Jurkat, Clone E6-1 (cell line): ENCODE results near the gene CGNL1.

Experiments used
- DNase-seq: peaks from one replicate; pipeline ENCODE4 v3.0.0-alpha.2; 2011; ENCODE audit warnings: low read depth, low spot score
- H3K4me3 ChIP-seq: 2 replicates; pipeline ENCODE4 v1.5.1; 2011; ENCODE audit warnings: mild to moderate bottlenecking, low read length, control low read depth, moderate library complexity

Gene CGNL1

GRCh38 chr15:57532731-57533447, 156.6 kb downstream of the CGNL1 start:
- H3K4me3 ChIP-seq: no peak overlapping the region
- no peak for DNase-seq

GRCh38 chr15:57533448-57533799, 157.1 kb downstream of the CGNL1 start:
- H3K4me3 ChIP-seq: no peak overlapping the region
- no peak for DNase-seq

- peak; percentile 15 for DNase-seq
- no peak overlapping the region for H3K4me3 ChIP-seq
Measured at GRCh38 chr15:57534281-57534680, 158.0 kb downstream of the CGNL1 start.

GRCh38 chr15:57537072-57537471, 160.8 kb downstream of the CGNL1 start:
- no peak overlapping the region for H3K4me3 ChIP-seq
- DNase-seq: no peak

GRCh38 chr15:57537488-57538264, 161.4 kb downstream of the CGNL1 start:
- H3K4me3 ChIP-seq: no peak overlapping the region
- DNase-seq: no peak

- no peak for DNase-seq
- H3K4me3 ChIP-seq: no peak overlapping the region
Measured at GRCh38 chr15:57538265-57538529, 161.9 kb downstream of the CGNL1 start.

GRCh38 chr15:57538821-57539220, 162.5 kb downstream of the CGNL1 start:
- no peak for DNase-seq
- H3K4me3 ChIP-seq: no peak overlapping the region

GRCh38 chr15:57540211-57540610, 163.9 kb downstream of the CGNL1 start:
- no peak for DNase-seq
- H3K4me3 ChIP-seq: no peak overlapping the region

- DNase-seq: no peak
- no peak overlapping the region for H3K4me3 ChIP-seq
Measured at GRCh38 chr15:57540736-57541135, 164.4 kb downstream of the CGNL1 start.

GRCh38 chr15:57541271-57541670, 165.0 kb downstream of the CGNL1 start:
- no peak for DNase-seq
- H3K4me3 ChIP-seq: no peak overlapping the region

GRCh38 chr15:57541805-57542504, 165.7 kb downstream of the CGNL1 start:
- DNase-seq: peak; percentile 26
- H3K4me3 ChIP-seq: no peak overlapping the region

GRCh38 chr15:57542505-57542817, 166.2 kb downstream of the CGNL1 start:
- no peak for DNase-seq
- H3K4me3 ChIP-seq: no peak overlapping the region

- DNase-seq: no peak
- no peak overlapping the region for H3K4me3 ChIP-seq
Measured at GRCh38 chr15:57544848-57545480, 168.7 kb downstream of the CGNL1 start.

GRCh38 chr15:57545995-57546394, 169.7 kb downstream of the CGNL1 start:
- no peak overlapping the region for H3K4me3 ChIP-seq
- no peak for DNase-seq

- no peak for DNase-seq
- H3K4me3 ChIP-seq: no peak overlapping the region
Measured at GRCh38 chr15:57547243-57547755, 171.0 kb downstream of the CGNL1 start.

GRCh38 chr15:57548351-57548750, 172.0 kb downstream of the CGNL1 start:
- no peak overlapping the region for H3K4me3 ChIP-seq

GRCh38 chr15:57548835-57549234, 172.5 kb downstream of the CGNL1 start:
- DNase-seq: no peak
- no peak overlapping the region for H3K4me3 ChIP-seq

More at GRCh38 chr15:57548351-57548750, 172.0 kb downstream of the CGNL1 start:
- no peak for DNase-seq

- no peak for DNase-seq
- no peak overlapping the region for H3K4me3 ChIP-seq
Measured at GRCh38 chr15:57549935-57550334, 173.6 kb downstream of the CGNL1 start.

GRCh38 chr15:57550640-57551039, 174.3 kb downstream of the CGNL1 start:
- DNase-seq: no peak
- no peak overlapping the region for H3K4me3 ChIP-seq
